PFSK-1 (cell line): ENCODE measurements around the gene PNPLA8.

ENCODE experiments used
- FOXP2 ChIP-seq: optimal IDR thresholded peaks from 2 replicates; pipeline ENCODE3; 2011; ENCODE audit warnings: borderline replicate concordance, control low read depth, inconsistent platforms; ENCODE audit not compliant: insufficient read depth; ENCODE audit errors: extremely low read length, extremely low read depth
- POLR2AphosphoS5 ChIP-seq: IDR thresholded peaks from 2 replicates; pipeline ENCODE4 v1.6.1; 2012; ENCODE audit warnings: low read depth, mild to moderate bottlenecking, control low read depth, low read length, moderate library complexity
- SIN3A ChIP-seq: IDR thresholded peaks from 2 replicates; pipeline ENCODE4 v1.6.1; 2012; ENCODE audit warnings: mild to moderate bottlenecking, low read length, moderate library complexity, borderline replicate concordance; ENCODE audit not compliant: insufficient read depth
- TAF1 ChIP-seq: IDR thresholded peaks from 2 replicates; pipeline ENCODE4 v1.6.1; 2012; ENCODE audit warnings: low read length, control low read depth, borderline replicate concordance; ENCODE audit not compliant: insufficient read depth
- TF ChIP-seq, protein P1 (sequence below), 2 experiments: IDR thresholded peaks; 2 replicates each; pipeline versions ENCODE4 v1.6.1 to v1.8.0; 2011 to 2012; ENCODE audit warnings: low read depth in 2 of 2, low read length in 2 of 2, control low read depth in 1 of 2, inconsistent platforms in 1 of 2, mild to moderate bottlenecking in 1 of 2, moderate library complexity in 1 of 2; ENCODE audit not compliant: insufficient read depth in 1 of 2

The PNPLA8 gene

GRCh38 chr7:108515013-108515412 lies 10.9 kb downstream of the PNPLA8 start:
- TF ChIP-seq FOXP2 (no peak), SIN3A (no peak), TAF1 (no peak), POLR2AphosphoS5 (no peak)
- TF ChIP-seq, protein P1, sequence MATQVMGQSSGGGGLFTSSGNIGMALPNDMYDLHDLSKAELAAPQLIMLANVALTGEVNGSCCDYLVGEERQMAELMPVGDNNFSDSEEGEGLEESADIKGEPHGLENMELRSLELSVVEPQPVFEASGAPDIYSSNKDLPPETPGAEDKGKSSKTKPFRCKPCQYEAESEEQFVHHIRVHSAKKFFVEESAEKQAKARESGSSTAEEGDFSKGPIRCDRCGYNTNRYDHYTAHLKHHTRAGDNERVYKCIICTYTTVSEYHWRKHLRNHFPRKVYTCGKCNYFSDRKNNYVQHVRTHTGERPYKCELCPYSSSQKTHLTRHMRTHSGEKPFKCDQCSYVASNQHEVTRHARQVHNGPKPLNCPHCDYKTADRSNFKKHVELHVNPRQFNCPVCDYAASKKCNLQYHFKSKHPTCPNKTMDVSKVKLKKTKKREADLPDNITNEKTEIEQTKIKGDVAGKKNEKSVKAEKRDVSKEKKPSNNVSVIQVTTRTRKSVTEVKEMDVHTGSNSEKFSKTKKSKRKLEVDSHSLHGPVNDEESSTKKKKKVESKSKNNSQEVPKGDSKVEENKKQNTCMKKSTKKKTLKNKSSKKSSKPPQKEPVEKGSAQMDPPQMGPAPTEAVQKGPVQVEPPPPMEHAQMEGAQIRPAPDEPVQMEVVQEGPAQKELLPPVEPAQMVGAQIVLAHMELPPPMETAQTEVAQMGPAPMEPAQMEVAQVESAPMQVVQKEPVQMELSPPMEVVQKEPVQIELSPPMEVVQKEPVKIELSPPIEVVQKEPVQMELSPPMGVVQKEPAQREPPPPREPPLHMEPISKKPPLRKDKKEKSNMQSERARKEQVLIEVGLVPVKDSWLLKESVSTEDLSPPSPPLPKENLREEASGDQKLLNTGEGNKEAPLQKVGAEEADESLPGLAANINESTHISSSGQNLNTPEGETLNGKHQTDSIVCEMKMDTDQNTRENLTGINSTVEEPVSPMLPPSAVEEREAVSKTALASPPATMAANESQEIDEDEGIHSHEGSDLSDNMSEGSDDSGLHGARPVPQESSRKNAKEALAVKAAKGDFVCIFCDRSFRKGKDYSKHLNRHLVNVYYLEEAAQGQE (IDR thresholded peaks at IDR 0.05; ENCODE audit: insufficient read depth in 1 of 2, low read depth in 2 of 2, low read length in 2 of 2): no peak

DNA sequence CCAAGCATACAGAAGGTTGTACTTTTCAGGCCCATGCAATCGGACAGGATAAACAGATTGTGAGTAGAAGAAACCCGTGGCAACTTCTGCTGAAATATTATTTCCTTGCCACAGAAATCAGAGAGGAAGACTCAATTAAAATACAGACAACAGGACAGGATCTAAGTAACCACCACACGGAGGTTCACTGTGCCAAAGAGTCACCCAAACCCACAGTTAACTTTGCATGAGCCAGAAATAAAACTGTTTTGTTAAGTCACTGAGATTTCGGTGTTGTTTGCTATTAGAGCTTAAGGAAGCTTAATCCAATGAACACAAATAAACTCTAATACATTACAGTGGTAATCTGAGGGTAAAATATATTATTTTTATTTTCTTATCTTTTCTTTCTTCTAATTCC lies 14.0 kb downstream of the PNPLA8 start:
- TF ChIP-seq, protein P1 (IDR thresholded peaks at IDR 0.05; ENCODE audit: insufficient read depth in 1 of 2, low read depth in 2 of 2, low read length in 2 of 2): no peak
- TF ChIP-seq FOXP2 (no peak), TAF1 (no peak), POLR2AphosphoS5 (no peak), SIN3A (no peak)

DNA sequence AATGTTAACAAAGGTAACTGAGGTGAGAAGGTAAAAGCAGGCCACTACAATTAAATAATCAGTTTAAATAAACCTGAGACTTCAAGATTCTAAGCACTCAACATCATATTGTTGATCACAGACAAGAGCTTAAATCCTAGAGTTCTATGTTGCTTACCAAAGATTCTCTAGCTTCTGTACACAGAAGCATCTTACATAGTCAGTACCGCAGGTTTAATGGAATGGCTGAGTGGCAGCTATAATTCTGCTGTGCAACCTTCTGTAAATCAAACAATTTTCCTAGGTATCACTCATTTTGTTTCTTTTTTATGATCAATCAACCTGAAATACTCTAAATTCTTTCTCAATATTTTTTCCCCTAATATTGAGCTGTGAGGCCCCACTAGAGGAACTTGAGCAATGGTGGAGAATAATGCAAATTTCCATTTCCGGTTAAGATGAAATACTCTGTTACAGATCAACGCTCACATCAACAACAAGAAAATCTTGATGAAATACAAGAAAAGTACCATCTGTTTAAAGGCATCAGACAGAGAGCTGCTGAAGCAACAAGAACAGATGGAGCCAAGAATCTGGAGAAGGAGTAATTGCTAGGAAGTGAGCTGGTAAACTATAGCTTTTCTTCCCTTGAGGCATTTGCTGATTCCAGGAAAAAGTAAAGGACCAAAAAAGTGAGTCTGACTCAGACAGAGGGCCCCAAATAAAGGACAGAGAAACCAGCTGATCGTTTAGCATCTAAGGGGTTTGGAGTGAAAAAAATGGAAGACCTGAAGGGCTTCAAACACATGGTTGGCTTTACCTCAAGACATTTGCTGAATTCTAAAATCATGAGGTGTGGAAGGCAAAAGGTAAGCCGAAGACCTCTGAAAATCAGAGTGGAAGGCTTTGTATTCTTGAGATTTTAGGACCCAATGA lies 22.6 kb downstream of the PNPLA8 start:
- TF ChIP-seq FOXP2 (no peak), TAF1 (no peak), POLR2AphosphoS5 (no peak), SIN3A (no peak)
- TF ChIP-seq, protein P1 (IDR thresholded peaks at IDR 0.05; ENCODE audit: insufficient read depth in 1 of 2, low read depth in 2 of 2, low read length in 2 of 2): no peak

DNA sequence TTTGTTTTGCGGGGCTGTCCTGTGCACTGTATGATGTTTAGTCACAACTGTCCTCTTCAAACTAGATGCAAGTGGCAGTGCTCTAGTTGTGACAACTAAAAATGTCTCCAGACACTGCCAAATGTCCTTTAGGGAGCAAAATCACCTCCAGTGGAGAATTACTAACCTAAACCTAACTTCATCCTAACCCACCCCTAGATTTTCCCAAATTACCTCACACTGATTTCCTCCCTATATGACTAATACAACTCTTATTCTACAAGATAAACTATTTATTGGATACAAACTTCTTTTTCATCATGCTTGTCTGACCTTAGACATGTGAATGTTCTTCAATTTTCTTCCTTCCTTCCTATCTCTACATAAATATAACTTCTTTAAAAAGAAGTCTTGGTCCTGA lies 26.4 kb downstream of the PNPLA8 start:
- no peak for TF ChIP-seq TAF1
- no peak for TF ChIP-seq FOXP2
- no peak for TF ChIP-seq POLR2AphosphoS5
- TF ChIP-seq, protein P1 (IDR thresholded peaks at IDR 0.05; ENCODE audit: insufficient read depth in 1 of 2, low read depth in 2 of 2, low read length in 2 of 2): no peak
- no peak for TF ChIP-seq SIN3A
